Measurements from ENCODE around the gene RPS27. TPM values are rescaled to one million over a fixed set of nuclear protein-coding genes. Genes with fewer than 3 reads are reported as not detected.
"Not testable (repeated sequence)": the region's sequence is repeated elsewhere in the genome, so short reads cannot be mapped to it uniquely, and the experiment has no call there.

RPS27 gene
- total RNA-seq, 4 donors from 2014 or later = 222 to 1,839 (median 900) TPM

GRCh38 chr1:153995640-153996039 is 5.1 kb downstream of the RPS27 start:
- TF ChIP-seq POLR2A (IDR thresholded peaks at IDR 0.05) (no peak), POLR2AphosphoS5 (IDR thresholded peaks at IDR 0.05) (no peak)
- Histone ChIP-seq H3K4me1 (peaks cover 5 to 25% (median 17%) of the 10 kb centered on the region in 4 donors), H3K27ac (no peak overlapping the region), H3K4me3 (no peak overlapping the region), H3K27me3 (no peaks in the 10 kb centered on the region), H3K9me3 (no peaks in the 10 kb centered on the region), H3K36me3 (peaks cover 0 to 19% (median 8%) of the 10 kb centered on the region in 4 donors)
- in situ Hi-C loops (cut with MboI; ENCODE audit: low pct_ligation_motif_present in 1 of 4, low pct_unique_long_range_greater_than_20kb in 1 of 4, low sequenced_read_pairs in 3 of 4) (loop anchor here (10.0 to 25.0 kb wide), 5 partner anchors 201 to 483 kb away; partner anchors contain the start of genes ILF2 (in 1 of the 4), NPR1 (in 1 of the 4), S100A3 (in 1 of the 4) and S100A4 (in 1 of the 4)), intact Hi-C loops (cut with DNase I; ENCODE audit: low total_unique reads) (no loop called here)
- no peak for DNase-seq
- WGBS, 2 donors (ENCODE audit: low coverage in 1 of 2) = 91 to 96% methylated on average over 9 to 11 of the region's 11 CpGs

GRCh38 chr1:153996882-153997281 is 6.3 kb downstream of the RPS27 start:
- intact Hi-C loops (cut with DNase I; ENCODE audit: low total_unique reads); H3K27me3 ChIP-seq; H3K27ac ChIP-seq; H3K9me3 ChIP-seq; DNase-seq; H3K4me3 ChIP-seq: not testable (repeated sequence)
- H3K36me3 ChIP-seq = peaks cover 0 to 19% (median 7%) of the 10 kb centered on the region in 4 donors
- WGBS, 2 donors (ENCODE audit: low coverage in 1 of 2) = 95 to 96% methylated on average over 4 to 10 of the region's 10 CpGs
- peaks cover 2 to 18% (median 11%) of the 10 kb centered on the region in 4 donors for H3K4me1 ChIP-seq
- in situ Hi-C loops (cut with MboI; ENCODE audit: low pct_ligation_motif_present in 1 of 4, low pct_unique_long_range_greater_than_20kb in 1 of 4, low sequenced_read_pairs in 3 of 4) = loop anchor here (10.0 to 25.0 kb wide), 5 partner anchors 202 to 485 kb away; partner anchors contain the start of genes ILF2 (in 1 of the 4), NPR1 (in 1 of the 4), S100A3 (in 1 of the 4) and S100A4 (in 1 of the 4)

GRCh38 chr1:154000420-154000819 is 9.9 kb downstream of the RPS27 start:
- TF ChIP-seq EP300 (IDR thresholded peaks at IDR 0.05; ENCODE audit: low read depth) (no peak), POLR2A (IDR thresholded peaks at IDR 0.05) (no peak), POLR2AphosphoS5 (IDR thresholded peaks at IDR 0.05) (no peak), CTCF (IDR thresholded peaks at IDR 0.05) (no peak)
- Histone ChIP-seq H3K27me3 (no peaks in the 10 kb centered on the region), H3K4me3 (no peak overlapping the region), H3K4me1 (no peaks in the 10 kb centered on the region), H3K9me3 (no peaks in the 10 kb centered on the region), H3K27ac (no peak overlapping the region), H3K36me3 (no peaks in the 10 kb centered on the region)
- DNase-seq = no peak
- 81 to 93% methylated on average over 4 of the region's 4 CpGs for WGBS, 2 donors (ENCODE audit: low coverage in 1 of 2)
- in situ Hi-C loops (cut with MboI; ENCODE audit: low pct_ligation_motif_present in 1 of 4, low pct_unique_long_range_greater_than_20kb in 1 of 4, low sequenced_read_pairs in 3 of 4) (no loop called here), intact Hi-C loops (cut with DNase I; ENCODE audit: low total_unique reads) (no loop called here)

DNA sequence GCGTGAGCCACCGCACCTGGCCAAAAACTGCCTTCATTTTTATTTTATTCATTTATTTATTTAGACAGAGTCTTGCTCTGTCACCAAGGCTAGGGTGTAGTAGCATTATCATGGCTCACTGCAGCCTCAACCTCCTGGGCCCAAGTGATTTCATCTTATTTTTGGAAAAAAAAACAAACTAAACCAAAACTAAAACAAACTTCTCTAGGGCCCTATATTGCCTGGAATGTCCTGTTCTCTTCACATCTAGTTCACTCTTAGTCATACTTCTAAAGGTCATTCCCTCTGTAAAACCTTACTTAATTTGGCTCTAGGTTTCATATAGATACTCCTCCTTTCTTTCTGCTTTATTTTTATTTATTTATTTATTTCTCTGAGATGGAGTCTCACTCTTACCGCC is 15.6 kb downstream of the RPS27 start:
- Histone ChIP-seq H3K9me3 (no peaks in the 10 kb centered on the region), H3K4me1 (no peaks in the 10 kb centered on the region), H3K4me3 (no peak overlapping the region), H3K27ac (no peak overlapping the region), H3K36me3 (no peaks in the 10 kb centered on the region), H3K27me3 (no peaks in the 10 kb centered on the region)
- in situ Hi-C loops (cut with MboI; ENCODE audit: low pct_ligation_motif_present in 1 of 4, low pct_unique_long_range_greater_than_20kb in 1 of 4, low sequenced_read_pairs in 3 of 4) (no loop called here), intact Hi-C loops (cut with DNase I; ENCODE audit: low total_unique reads) (no loop called here)
- WGBS, 2 donors (ENCODE audit: low coverage in 1 of 2) = 89 to 94% methylated on average over 3 of the region's 3 CpGs
- TF ChIP-seq CTCF (IDR thresholded peaks at IDR 0.05) (no peak), POLR2AphosphoS5 (IDR thresholded peaks at IDR 0.05) (no peak), POLR2A (IDR thresholded peaks at IDR 0.05) (no peak), EP300 (IDR thresholded peaks at IDR 0.05; ENCODE audit: low read depth) (no peak)
- no peak for DNase-seq

DNA sequence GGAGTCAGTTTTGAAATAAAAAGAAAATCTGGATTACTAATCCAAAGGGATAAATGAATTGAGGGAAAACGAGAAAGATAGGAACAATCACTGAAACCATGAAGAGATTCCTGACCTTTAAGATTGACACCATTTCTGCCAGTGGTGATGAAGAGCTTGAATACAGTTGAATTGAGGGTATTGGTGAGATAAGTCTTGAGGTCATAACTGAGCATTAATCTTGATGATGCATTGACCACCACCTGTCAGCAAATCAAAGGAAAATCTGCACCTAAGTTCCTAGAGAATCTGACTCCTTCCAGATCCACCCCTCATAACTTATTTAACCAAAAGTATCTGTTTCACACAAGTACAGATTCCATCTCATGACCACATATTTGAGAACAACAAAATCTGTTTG is 21.6 kb downstream of the RPS27 start:
- intact Hi-C loops (cut with DNase I; ENCODE audit: low total_unique reads) (no loop called here), in situ Hi-C loops (cut with MboI; ENCODE audit: low pct_ligation_motif_present in 1 of 4, low pct_unique_long_range_greater_than_20kb in 1 of 4, low sequenced_read_pairs in 3 of 4) (no loop called here)
- Histone ChIP-seq H3K36me3 (no peaks in the 10 kb centered on the region), H3K4me3 (no peak overlapping the region), H3K27ac (no peak overlapping the region), H3K4me1 (peaks cover 0 to 3% (median 0%) of the 10 kb centered on the region in 4 donors), H3K9me3 (no peaks in the 10 kb centered on the region), H3K27me3 (no peaks in the 10 kb centered on the region)
- WGBS, 2 donors (ENCODE audit: low coverage in 1 of 2) = 55 to 71% methylated on average over 1 of the region's 1 CpG
- no peak for DNase-seq
- TF ChIP-seq CTCF (IDR thresholded peaks at IDR 0.05) = no peak
- no peak for TF ChIP-seq EP300 (IDR thresholded peaks at IDR 0.05; ENCODE audit: low read depth)
- no peak for TF ChIP-seq POLR2AphosphoS5 (IDR thresholded peaks at IDR 0.05)
- TF ChIP-seq POLR2A (IDR thresholded peaks at IDR 0.05) = no peak

GRCh38 chr1:154012543-154012942 is 22.0 kb downstream of the RPS27 start:
- H3K27ac ChIP-seq; H3K27me3 ChIP-seq; H3K4me3 ChIP-seq; in situ Hi-C loops (cut with MboI; ENCODE audit: low pct_ligation_motif_present in 1 of 4, low pct_unique_long_range_greater_than_20kb in 1 of 4, low sequenced_read_pairs in 3 of 4); H3K36me3 ChIP-seq; DNase-seq; H3K4me1 ChIP-seq; H3K9me3 ChIP-seq; intact Hi-C loops (cut with DNase I; ENCODE audit: low total_unique reads): not testable (repeated sequence)
- WGBS, 2 donors (ENCODE audit: low coverage in 1 of 2) = 88 to 95% methylated on average over 4 to 12 of the region's 14 CpGs

All from transverse colon (tissue), 4 donors.